HUES48 (cell line): ENCODE measurements around the gene ODF2.
"Not testable (repeated sequence)": the region's sequence is repeated elsewhere in the genome, so short reads cannot be mapped to it uniquely, and the experiment has no call there.

ENCODE experiments used
- H3K27ac ChIP-seq: one replicate; pipeline ENCODE4 v1.7.0; 2013; ENCODE audit warnings: low read depth, low read length, inconsistent platforms
- H3K27me3 ChIP-seq: 2 replicates; pipeline ENCODE4 v1.6.1; 2013; ENCODE audit warnings: mild to moderate bottlenecking, low read length; ENCODE audit not compliant: control insufficient read depth, insufficient read depth
- H3K36me3 ChIP-seq: 2 replicates; pipeline ENCODE4 v1.6.1; 2013; ENCODE audit warnings: low read length; ENCODE audit not compliant: control insufficient read depth, insufficient read depth
- H3K4me1 ChIP-seq: 2 replicates; pipeline ENCODE4 v1.6.1; 2013; ENCODE audit warnings: mild to moderate bottlenecking, low read length; ENCODE audit not compliant: control insufficient read depth, insufficient read depth
- H3K4me3 ChIP-seq: 2 replicates; pipeline ENCODE4 v1.5.1; 2013; ENCODE audit warnings: mild to moderate bottlenecking, low read depth, low read length
- H3K9ac ChIP-seq: 2 replicates; pipeline ENCODE4 v1.6.1; 2013; ENCODE audit warnings: mild to moderate bottlenecking, low read depth, low read length, moderate library complexity
- H3K9me3 ChIP-seq: 2 replicates; pipeline ENCODE4 v1.6.1; 2013; ENCODE audit warnings: low read length; ENCODE audit not compliant: control insufficient read depth, insufficient read depth

The ODF2 gene

GRCh38 chr9:128416014-128416413 lies 39.8 kb upstream of the ODF2 start:
- H3K27ac ChIP-seq: no peak overlapping the region

GRCh38 chr9:128416432-128417019 lies 39.3 kb upstream of the ODF2 start:
- Histone ChIP-seq H3K9me3 (no peaks in the 10 kb centered on the region), H3K27me3 (peaks cover 72% of the 10 kb centered on the region), H3K27ac (no peak overlapping the region), H3K36me3 (no peaks in the 10 kb centered on the region), H3K4me1 (peaks cover 14% of the 10 kb centered on the region; the same call in 1 of the 2 replicates), H3K4me3 (no peak overlapping the region), H3K9ac (no peak overlapping the region)

More at GRCh38 chr9:128416014-128416413, 39.8 kb upstream of the ODF2 start:
- H3K4me1 ChIP-seq: peaks cover 14% of the 10 kb centered on the region; the same call in 1 of the 2 replicates
- peaks cover 72% of the 10 kb centered on the region for H3K27me3 ChIP-seq
- no peak overlapping the region for H3K4me3 ChIP-seq
- no peaks in the 10 kb centered on the region for H3K9me3 ChIP-seq
- no peaks in the 10 kb centered on the region for H3K36me3 ChIP-seq
- H3K9ac ChIP-seq: no peak overlapping the region

- Histone ChIP-seq H3K27ac (no peak overlapping the region), H3K4me1 (peaks cover 12% of the 10 kb centered on the region; the same call in 1 of the 2 replicates), H3K9ac (no peak overlapping the region)
Observed at GRCh38 chr9:128419061-128419925, 36.5 kb upstream of the ODF2 start.

GRCh38 chr9:128420060-128420650 lies 35.7 kb upstream of the ODF2 start:
- peak overlapping the region; percentile 83 for H3K4me3 ChIP-seq

More at GRCh38 chr9:128419061-128419925, 36.5 kb upstream of the ODF2 start:
- no peaks in the 10 kb centered on the region for H3K36me3 ChIP-seq
- H3K9me3 ChIP-seq: no peaks in the 10 kb centered on the region
- H3K27me3 ChIP-seq: peaks cover 76% of the 10 kb centered on the region
- peak overlapping the region; percentile 35; the same call in 1 of the 2 replicates for H3K4me3 ChIP-seq

GRCh38 chr9:128420651-128421481 lies 34.9 kb upstream of the ODF2 start, which contains the start of gene CERCAM:
CERCAM (plus strand) TSS chr9:128420857; CDS start chr9:128420878, 21 bp downstream.
- H3K4me1 ChIP-seq: peaks cover 11% of the 10 kb centered on the region; the same call in 1 of the 2 replicates
- peaks cover 65% of the 10 kb centered on the region for H3K27me3 ChIP-seq
- peak within 1 kb of the TSS; percentile 83 for H3K4me3 ChIP-seq
- H3K9me3 ChIP-seq: no peaks in the 10 kb centered on the region
- no peak within 1 kb of the TSS for H3K27ac ChIP-seq
- H3K36me3 ChIP-seq: no peaks in the 10 kb centered on the region
- H3K9ac ChIP-seq: no peak within 1 kb of the TSS

More at GRCh38 chr9:128420060-128420650, 35.7 kb upstream of the ODF2 start:
- Histone ChIP-seq H3K27ac (no peak overlapping the region), H3K27me3 (peaks cover 70% of the 10 kb centered on the region), H3K9me3 (no peaks in the 10 kb centered on the region), H3K4me1 (peaks cover 12% of the 10 kb centered on the region; the same call in 1 of the 2 replicates), H3K36me3 (no peaks in the 10 kb centered on the region), H3K9ac (no peak overlapping the region)

- Histone ChIP-seq H3K4me3 (peak overlapping the region; percentile 83; the same call in 1 of the 2 replicates), H3K4me1 (peaks cover 7% of the 10 kb centered on the region; the same call in 1 of the 2 replicates), H3K9me3 (no peaks in the 10 kb centered on the region), H3K9ac (no peak overlapping the region), H3K27me3 (peaks cover 59% of the 10 kb centered on the region), H3K36me3 (no peaks in the 10 kb centered on the region), H3K27ac (no peak overlapping the region)
Observed at GRCh38 chr9:128421482-128421996, 34.3 kb upstream of the ODF2 start.

- H3K4me1 ChIP-seq, H3K27ac ChIP-seq, H3K36me3 ChIP-seq, H3K9ac ChIP-seq, H3K4me3 ChIP-seq, H3K9me3 ChIP-seq: not testable (repeated sequence)
- peaks cover 53% of the 10 kb centered on the region for H3K27me3 ChIP-seq
Observed at GRCh38 chr9:128422022-128422782, 33.6 kb upstream of the ODF2 start.

GRCh38 chr9:128422783-128423150 lies 33.0 kb upstream of the ODF2 start:
- H3K9ac ChIP-seq: no peak overlapping the region

GRCh38 chr9:128423356-128423755 lies 32.5 kb upstream of the ODF2 start:
- not testable (repeated sequence) for H3K9ac ChIP-seq, H3K36me3 ChIP-seq, H3K9me3 ChIP-seq, H3K27ac ChIP-seq, H3K4me1 ChIP-seq, H3K4me3 ChIP-seq
- peaks cover 48% of the 10 kb centered on the region for H3K27me3 ChIP-seq

More at GRCh38 chr9:128422783-128423150, 33.0 kb upstream of the ODF2 start:
- no peaks in the 10 kb centered on the region for H3K36me3 ChIP-seq
- H3K4me3 ChIP-seq: no peak overlapping the region
- H3K27ac ChIP-seq: no peak overlapping the region
- H3K27me3 ChIP-seq: peaks cover 48% of the 10 kb centered on the region
- H3K9me3 ChIP-seq: no peaks in the 10 kb centered on the region
- peaks cover 7% of the 10 kb centered on the region; the same call in 1 of the 2 replicates for H3K4me1 ChIP-seq
